SK-N-SH (cell line): ENCODE measurements around the gene SAP30L.

ENCODE experiments used
- GABPA ChIP-seq: IDR thresholded peaks from 2 replicates; pipeline ENCODE4 v1.4.0; 2012; ENCODE audit warnings: low read depth, mild to moderate bottlenecking
- MEF2A ChIP-seq: IDR thresholded peaks from 2 replicates; pipeline ENCODE4 v1.4.0; 2012; ENCODE audit warnings: low read depth, borderline replicate concordance
- RFX5 ChIP-seq: IDR thresholded peaks from 2 replicates; pipeline ENCODE4 v1.6.1; 2012; ENCODE audit warnings: mild to moderate bottlenecking, improper control_type of control experiment, low read length
- YY1 ChIP-seq: IDR thresholded peaks from 2 replicates; pipeline ENCODE4 v1.4.0; 2012; ENCODE audit warnings: low read depth, mild to moderate bottlenecking
- TF ChIP-seq, protein P1 (sequence below): fragments of 200-600 bp; sonication (generic); IDR thresholded peaks from 2 replicates; pipeline ENCODE4 v1.6.1; 2017; ENCODE audit warnings: antibody characterized with exemption, mild to moderate bottlenecking, moderate library complexity

DNA sequence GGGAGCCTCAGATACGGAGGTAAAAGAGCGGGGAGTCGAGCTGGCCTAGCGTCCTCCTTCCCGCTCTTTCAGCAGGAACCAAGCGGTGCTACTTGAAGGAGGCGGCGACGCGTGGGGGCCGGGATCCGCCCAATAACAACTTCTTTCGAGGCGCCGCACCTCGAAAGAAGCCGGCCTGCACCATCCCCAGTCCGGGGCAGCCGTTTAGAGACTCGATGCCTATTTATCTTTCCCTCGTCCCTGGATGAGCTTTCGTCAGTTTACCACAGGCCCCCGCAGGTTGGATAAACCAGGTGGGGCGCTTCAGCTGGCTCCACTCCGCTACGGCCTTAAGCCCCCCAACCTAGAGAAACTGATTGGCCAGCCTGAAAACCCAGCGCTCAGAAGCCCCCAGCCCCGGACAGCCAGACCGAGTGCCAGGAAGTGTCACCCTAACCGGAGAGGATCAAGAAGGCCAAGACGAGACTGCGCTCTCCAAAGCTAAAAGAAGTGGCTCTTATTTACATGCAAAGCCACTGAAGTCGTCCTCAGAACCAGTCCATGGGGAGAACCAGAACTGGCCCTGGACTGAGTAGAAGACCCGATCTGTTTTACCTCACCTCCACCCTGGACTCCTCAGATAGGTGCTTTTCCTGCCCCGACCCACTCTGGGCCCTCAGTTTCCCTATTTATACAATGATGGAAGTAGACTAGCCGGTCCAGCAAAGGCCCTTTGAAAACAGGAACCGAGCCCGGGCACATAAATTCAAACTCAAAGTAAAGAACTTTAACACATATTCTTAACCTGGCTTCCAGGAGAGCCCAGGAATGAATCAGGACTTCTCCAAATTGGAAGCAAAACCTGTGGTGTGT is 30.8 kb downstream of the SAP30L start:
- TF ChIP-seq, protein P1, sequence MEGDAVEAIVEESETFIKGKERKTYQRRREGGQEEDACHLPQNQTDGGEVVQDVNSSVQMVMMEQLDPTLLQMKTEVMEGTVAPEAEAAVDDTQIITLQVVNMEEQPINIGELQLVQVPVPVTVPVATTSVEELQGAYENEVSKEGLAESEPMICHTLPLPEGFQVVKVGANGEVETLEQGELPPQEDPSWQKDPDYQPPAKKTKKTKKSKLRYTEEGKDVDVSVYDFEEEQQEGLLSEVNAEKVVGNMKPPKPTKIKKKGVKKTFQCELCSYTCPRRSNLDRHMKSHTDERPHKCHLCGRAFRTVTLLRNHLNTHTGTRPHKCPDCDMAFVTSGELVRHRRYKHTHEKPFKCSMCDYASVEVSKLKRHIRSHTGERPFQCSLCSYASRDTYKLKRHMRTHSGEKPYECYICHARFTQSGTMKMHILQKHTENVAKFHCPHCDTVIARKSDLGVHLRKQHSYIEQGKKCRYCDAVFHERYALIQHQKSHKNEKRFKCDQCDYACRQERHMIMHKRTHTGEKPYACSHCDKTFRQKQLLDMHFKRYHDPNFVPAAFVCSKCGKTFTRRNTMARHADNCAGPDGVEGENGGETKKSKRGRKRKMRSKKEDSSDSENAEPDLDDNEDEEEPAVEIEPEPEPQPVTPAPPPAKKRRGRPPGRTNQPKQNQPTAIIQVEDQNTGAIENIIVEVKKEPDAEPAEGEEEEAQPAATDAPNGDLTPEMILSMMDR = no peak
- TF ChIP-seq MEF2A = no peak
- no peak for TF ChIP-seq YY1
- no peak for TF ChIP-seq GABPA
- TF ChIP-seq RFX5 = no peak
